HCT116 (cell line): ENCODE data around the gene DMXL2. TPM values are rescaled to one million over a fixed set of nuclear protein-coding genes. Genes with fewer than 3 reads are reported as not detected.

Experiments used
- ATAC-seq: fragments of 200-7000 bp; cut with Tn5 transposase; 2 replicates; pipeline ENCODE4 v1.9.1; 2020; ENCODE audit warnings: mild to moderate bottlenecking, moderate library complexity
- BruUV-seq: library from RNA; stranded (reverse); fragments of 400-500 nt; replicated peaks from 2 replicates; lab custom pipeline; 2021; lab: Mats Ljungman, UMichigan
- CTCF ChIA-PET: fragments of 300-600 bp; sonication (Branson Sonifier 250); formaldehyde crosslinking; loops from one replicate; lab custom pipeline; 2021; ENCODE audit warnings: antibody characterized with exemption; lab: Charles Lee
- POLR2A ChIA-PET: fragments of 300-600, 350-600 bp; sonication (Branson Sonifier 250); formaldehyde crosslinking; loops from one replicate; lab custom pipeline; 2021; ENCODE audit warnings: antibody characterized with exemption; lab: Charles Lee
- RAD21 ChIA-PET, 2 experiments: fragments of 300-600 bp; sonication (Branson Sonifier 250); formaldehyde crosslinking; loops; one replicate each; lab custom pipeline; 2023; ENCODE audit warnings: low total read pairs in 2 of 2; ENCODE audit not compliant: uncharacterized antibody in 2 of 2, unreplicated experiment in 2 of 2, low non-redundant PET in 1 of 2; lab: Charles Lee
- DNase-seq: peaks from one replicate; pipeline ENCODE4 v3.0.0-alpha.2; 2010; ENCODE audit warnings: low read depth, low spot score
- H2AFZ ChIP-seq: fragments of 200-600 bp; shearing (Covaris generic), sonication (generic); 2 replicates; pipeline ENCODE4 v1.6.1; 2017; ENCODE audit warnings: low read depth, mixed run types, mixed read lengths, antibody characterized with exemption, low read length; ENCODE audit not compliant: poor library complexity, severe bottlenecking
- H3K27ac ChIP-seq: 2 replicates; pipeline ENCODE4 v1.5.1; 2012; ENCODE audit warnings: low read depth, low read length
- H3K27me3 ChIP-seq: fragments of 200-600 bp; sonication (generic); 2 replicates; pipeline ENCODE4 v1.6.1; 2016; ENCODE audit warnings: mixed run types, low read length, mixed read lengths; ENCODE audit not compliant: insufficient read depth
- H3K36me3 ChIP-seq, 2 experiments: fragments of 200-500 bp in 1 of 2; fragments of 200-600 bp in 1 of 2; sonication (Bioruptor generic) in 1 of 2; sonication (generic) in 1 of 2; 2 replicates each; pipeline versions ENCODE4 v1.5.1 to v1.6.1; 2014 to 2016; ENCODE audit warnings: low read length in 2 of 2, inconsistent platforms in 1 of 2, mixed read lengths in 1 of 2, mixed run types in 1 of 2; ENCODE audit not compliant: insufficient read depth in 2 of 2, control insufficient read depth in 1 of 2
- H3K4me1 ChIP-seq, 2 experiments: fragments of 200-600 bp in 1 of 2; sonication (generic) in 1 of 2; 2 replicates each; pipeline versions ENCODE4 v1.5.1 to v1.6.1; 2012 to 2017; ENCODE audit warnings: low read length in 2 of 2, inconsistent platforms in 1 of 2, mild to moderate bottlenecking in 1 of 2, mixed read lengths in 1 of 2, mixed run types in 1 of 2, moderate library complexity in 1 of 2; ENCODE audit not compliant: insufficient read depth in 2 of 2, control insufficient read depth in 1 of 2
- H3K4me2 ChIP-seq: fragments of 200-600 bp; sonication (generic); 2 replicates; pipeline ENCODE4 v1.6.1; 2017; ENCODE audit warnings: mixed run types, low read length, mixed read lengths
- H3K4me3 ChIP-seq, 2 experiments: fragments of 200-600 bp in 1 of 2; sonication (generic) in 1 of 2; replicated peaks in 1 of 2; 2 replicates each; pipeline ENCODE4 v1.5.1; 2011 to 2016; ENCODE audit warnings: low read length in 2 of 2, control low read depth in 1 of 2, low read depth in 1 of 2, mild to moderate bottlenecking in 1 of 2, mixed read lengths in 1 of 2, mixed run types in 1 of 2
- H3K79me2 ChIP-seq: fragments of 200-600 bp; sonication (generic); 2 replicates; pipeline ENCODE4 v1.6.1; 2017; ENCODE audit warnings: mild to moderate bottlenecking, mixed run types, low read length, moderate library complexity, mixed read lengths; ENCODE audit not compliant: insufficient read depth
- H3K9ac ChIP-seq: fragments of 200-600 bp; sonication (generic); 2 replicates; pipeline ENCODE4 v1.6.1; 2016; ENCODE audit warnings: low read length, mixed read lengths
- H3K9me2 ChIP-seq: fragments of 200-600 bp; sonication (generic), shearing (Covaris generic); 2 replicates; pipeline ENCODE4 v1.6.1; 2017; ENCODE audit warnings: mixed run types, mild to moderate bottlenecking, moderate library complexity; ENCODE audit not compliant: insufficient read depth
- H3K9me3 ChIP-seq, 2 experiments: fragments of 200-500 bp in 1 of 2; fragments of 200-600 bp in 1 of 2; sonication (Bioruptor generic) in 1 of 2; sonication (generic) in 1 of 2; 2 replicates each; pipeline ENCODE4 v1.6.1; 2014 to 2017; ENCODE audit warnings: low read length in 2 of 2, mixed read lengths in 2 of 2, inconsistent platforms in 1 of 2, low read depth in 1 of 2, mild to moderate bottlenecking in 1 of 2, mixed run types in 1 of 2, moderate library complexity in 1 of 2; ENCODE audit not compliant: control insufficient read depth in 1 of 2, insufficient read depth in 1 of 2
- H4K20me1 ChIP-seq: fragments of 200-600 bp; sonication (generic), shearing (Covaris generic); 2 replicates; pipeline ENCODE4 v1.6.1; 2017; ENCODE audit warnings: mixed run types, mild to moderate bottlenecking, moderate library complexity; ENCODE audit not compliant: insufficient read depth
- EZH2phosphoT487 ChIP-seq: fragments of 200-600 bp; IDR thresholded peaks from 2 replicates; pipeline ENCODE4 v1.6.1; 2018; ENCODE audit warnings: antibody characterized with exemption, borderline replicate concordance
- JUND ChIP-seq: IDR thresholded peaks from 2 replicates; pipeline ENCODE4 v1.6.1; 2012
- POLR2A ChIP-seq: IDR thresholded peaks from 2 replicates; pipeline ENCODE4 v1.7.0; 2011; ENCODE audit warnings: borderline replicate concordance; ENCODE audit not compliant: insufficient read depth, insufficient read length; ENCODE audit errors: extremely low read depth
- POLR2AphosphoS5 ChIP-seq: IDR thresholded peaks from 2 replicates; pipeline ENCODE4 v1.6.1; 2011; ENCODE audit warnings: mild to moderate bottlenecking, low read depth, low read length, moderate library complexity
- RAD21 ChIP-seq: IDR thresholded peaks from 2 replicates; pipeline ENCODE4 v1.6.1; 2012; ENCODE audit warnings: low read depth, mild to moderate bottlenecking
- SRF ChIP-seq: IDR thresholded peaks from 2 replicates; pipeline ENCODE4 v1.6.1; 2012; ENCODE audit warnings: low read depth
- ZFX ChIP-seq: fragments of 450-650 bp; IDR thresholded peaks from 2 replicates; pipeline ENCODE4 v1.6.1; 2017
- intact Hi-C: fragments of 100-400 bp; cut with micrococcal nuclease; formaldehyde crosslinking; loops from 2 replicates; pipeline ENCODE4 v1.10.0; 2022
- total RNA-seq: library from RNA; stranded (reverse); gene quantifications from one replicate; pipeline ENCODE4 v1.2.1, GENCODE V29; 2021; ENCODE audit not compliant: unreplicated experiment
- TF ChIP-seq, protein P1 (sequence below): IDR thresholded peaks from 2 replicates; pipeline ENCODE4 v1.6.1; 2011; ENCODE audit warnings: mild to moderate bottlenecking, low read length, moderate library complexity; ENCODE audit not compliant: insufficient replicate concordance; ENCODE audit errors: extremely low read depth
- TF ChIP-seq, protein P2 (sequence below), 3 experiments: fragments of 200-600 bp in 1 of 3; sonication (generic) in 1 of 3; IDR thresholded peaks in 2 of 3; conservative IDR thresholded peaks in 1 of 3; 2 replicates each; pipeline ENCODE4 v1.5.1; 2012 to 2017; ENCODE audit warnings: low read depth in 2 of 3, low read length in 2 of 3, antibody characterized with exemption in 1 of 3, borderline replicate concordance in 1 of 3, control low read depth in 1 of 3, mild to moderate bottlenecking in 1 of 3, mixed read lengths in 1 of 3, mixed run types in 1 of 3, moderate library complexity in 1 of 3; ENCODE audit not compliant: insufficient read depth in 1 of 3

Gene DMXL2
- total RNA-seq, 1 experiment from 2014 or later, result 21.5 TPM

DNA sequence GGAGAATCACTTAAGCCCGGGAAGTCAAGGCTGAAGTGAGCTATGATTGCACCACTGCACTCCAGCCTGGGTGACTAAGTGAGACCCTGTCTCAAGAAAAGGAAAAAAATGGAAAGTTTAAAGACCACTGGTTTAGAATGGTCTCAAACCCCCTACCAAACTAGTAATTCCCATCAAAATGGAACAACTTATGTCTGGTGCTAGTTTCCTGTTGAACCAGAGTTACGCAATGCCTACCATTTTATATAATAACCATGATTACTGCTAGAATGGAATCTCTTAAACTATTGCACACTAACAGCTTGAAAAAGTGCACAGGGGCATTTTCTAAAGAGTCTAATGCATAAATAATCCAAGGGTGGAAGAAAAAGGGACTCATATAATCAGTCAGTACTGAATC is 43.6 kb downstream of the DMXL2 start:
- RAD21 ChIA-PET, result no interaction called here
- Histone ChIP-seq H3K79me2 (peaks cover 5% of the 10 kb centered on the region; the same call in 1 of the 2 replicates), H3K4me1 (peaks cover 0 to 8% of the 10 kb centered on the region in 2 experiments; a peak in 1 of 4 replicates), H3K27ac (no peak overlapping the region), H3K4me2 (no peak overlapping the region), H4K20me1 (no peaks in the 10 kb centered on the region), H3K4me3 (no peak overlapping the region), H3K27me3 (no peaks in the 10 kb centered on the region), H3K9me2 (no peaks in the 10 kb centered on the region), H3K36me3 (no peaks in the 10 kb centered on the region; a peak in 1 of 4 replicates), H3K9ac (no peak overlapping the region)
- BruUV-seq, result no TSS peak
- POLR2A ChIA-PET, result no interaction called here
- intact Hi-C loops, result no loop called here
- no peak for DNase-seq
- ATAC-seq, result no peak
- CTCF ChIA-PET, result no interaction called here
- no peak for TF ChIP-seq EZH2phosphoT487
- TF ChIP-seq SRF, result no peak
- TF ChIP-seq JUND, result no peak
- TF ChIP-seq, protein P1, sequence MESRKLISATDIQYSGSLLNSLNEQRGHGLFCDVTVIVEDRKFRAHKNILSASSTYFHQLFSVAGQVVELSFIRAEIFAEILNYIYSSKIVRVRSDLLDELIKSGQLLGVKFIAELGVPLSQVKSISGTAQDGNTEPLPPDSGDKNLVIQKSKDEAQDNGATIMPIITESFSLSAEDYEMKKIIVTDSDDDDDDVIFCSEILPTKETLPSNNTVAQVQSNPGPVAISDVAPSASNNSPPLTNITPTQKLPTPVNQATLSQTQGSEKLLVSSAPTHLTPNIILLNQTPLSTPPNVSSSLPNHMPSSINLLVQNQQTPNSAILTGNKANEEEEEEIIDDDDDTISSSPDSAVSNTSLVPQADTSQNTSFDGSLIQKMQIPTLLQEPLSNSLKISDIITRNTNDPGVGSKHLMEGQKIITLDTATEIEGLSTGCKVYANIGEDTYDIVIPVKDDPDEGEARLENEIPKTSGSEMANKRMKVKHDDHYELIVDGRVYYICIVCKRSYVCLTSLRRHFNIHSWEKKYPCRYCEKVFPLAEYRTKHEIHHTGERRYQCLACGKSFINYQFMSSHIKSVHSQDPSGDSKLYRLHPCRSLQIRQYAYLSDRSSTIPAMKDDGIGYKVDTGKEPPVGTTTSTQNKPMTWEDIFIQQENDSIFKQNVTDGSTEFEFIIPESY, result no peak
- TF ChIP-seq ZFX, result no peak
- no peak for TF ChIP-seq RAD21
- TF ChIP-seq, all 23 proteins: peak for 0
- H3K9me3 ChIP-seq, result no peaks in the 10 kb centered on the region
- H2AFZ ChIP-seq, result no peak overlapping the region

DNA sequence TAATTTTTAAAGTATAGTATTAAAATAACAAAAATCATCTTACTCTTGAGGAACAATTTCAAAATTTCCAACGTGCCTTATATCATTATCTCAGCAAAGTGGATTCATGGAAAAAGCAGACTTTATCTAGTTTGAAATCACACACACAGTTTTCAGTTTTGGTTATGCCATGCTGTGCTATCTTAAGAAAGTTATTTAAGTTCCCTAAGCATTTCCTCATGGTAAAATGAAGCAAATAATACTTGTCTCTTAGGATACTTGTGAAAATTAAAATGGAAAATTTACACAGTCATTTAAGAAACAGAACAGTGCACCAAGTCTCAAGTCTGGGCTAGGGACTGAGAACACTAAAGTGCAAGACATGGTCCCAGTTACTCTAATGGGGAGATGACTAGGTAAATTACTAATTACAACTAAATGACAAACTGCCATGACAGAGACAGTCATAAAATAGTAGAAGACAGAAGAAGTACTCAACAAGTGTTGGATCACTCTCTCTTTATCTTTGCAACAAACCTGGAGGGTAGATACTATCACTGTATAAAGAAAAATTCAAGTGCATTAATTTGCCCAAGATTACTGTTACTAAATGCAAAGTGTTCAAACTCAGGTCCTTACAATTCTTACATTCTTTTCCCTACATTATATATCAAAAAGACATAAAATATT is 44.8 kb downstream of the DMXL2 start:
- Histone ChIP-seq H3K9me2 (no peaks in the 10 kb centered on the region), H4K20me1 (no peaks in the 10 kb centered on the region), H3K36me3 (no peaks in the 10 kb centered on the region; a peak in 1 of 4 replicates), H2AFZ (no peak overlapping the region), H3K4me2 (no peak overlapping the region), H3K27me3 (no peaks in the 10 kb centered on the region), H3K4me1 (peaks cover 0 to 8% of the 10 kb centered on the region in 2 experiments; a peak in 1 of 4 replicates), H3K79me2 (peaks cover 5% of the 10 kb centered on the region; the same call in 1 of the 2 replicates), H3K9me3 (no peaks in the 10 kb centered on the region), H3K27ac (no peak overlapping the region), H3K4me3 (no peak overlapping the region), H3K9ac (no peak overlapping the region)
- no TSS peak for BruUV-seq
- CTCF ChIA-PET, result no interaction called here
- ATAC-seq (no peak), DNase-seq (no peak)
- intact Hi-C loops, result no loop called here
- POLR2A ChIA-PET, result no interaction called here
- RAD21 ChIA-PET, result no interaction called here
- TF ChIP-seq POLR2AphosphoS5 (no peak), POLR2A (no peak)
- TF ChIP-seq, protein P2, sequence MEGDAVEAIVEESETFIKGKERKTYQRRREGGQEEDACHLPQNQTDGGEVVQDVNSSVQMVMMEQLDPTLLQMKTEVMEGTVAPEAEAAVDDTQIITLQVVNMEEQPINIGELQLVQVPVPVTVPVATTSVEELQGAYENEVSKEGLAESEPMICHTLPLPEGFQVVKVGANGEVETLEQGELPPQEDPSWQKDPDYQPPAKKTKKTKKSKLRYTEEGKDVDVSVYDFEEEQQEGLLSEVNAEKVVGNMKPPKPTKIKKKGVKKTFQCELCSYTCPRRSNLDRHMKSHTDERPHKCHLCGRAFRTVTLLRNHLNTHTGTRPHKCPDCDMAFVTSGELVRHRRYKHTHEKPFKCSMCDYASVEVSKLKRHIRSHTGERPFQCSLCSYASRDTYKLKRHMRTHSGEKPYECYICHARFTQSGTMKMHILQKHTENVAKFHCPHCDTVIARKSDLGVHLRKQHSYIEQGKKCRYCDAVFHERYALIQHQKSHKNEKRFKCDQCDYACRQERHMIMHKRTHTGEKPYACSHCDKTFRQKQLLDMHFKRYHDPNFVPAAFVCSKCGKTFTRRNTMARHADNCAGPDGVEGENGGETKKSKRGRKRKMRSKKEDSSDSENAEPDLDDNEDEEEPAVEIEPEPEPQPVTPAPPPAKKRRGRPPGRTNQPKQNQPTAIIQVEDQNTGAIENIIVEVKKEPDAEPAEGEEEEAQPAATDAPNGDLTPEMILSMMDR (IDR thresholded peaks at IDR 0.05 in 2 of 3, conservative IDR thresholded peaks at IDR 0.05 in 1 of 3; ENCODE audit: borderline replicate concordance in 1 of 3, insufficient read depth in 1 of 3, low read depth in 2 of 3, low read length in 2 of 3), result no peak
- TF ChIP-seq, protein P1, result no peak
